MCF 10A (cell line): ENCODE measurements around the gene PRR20G. TPM values are rescaled to one million over a fixed set of nuclear protein-coding genes. Genes with fewer than 3 reads are reported as not detected.
"Not testable (repeated sequence)": the region's sequence is repeated elsewhere in the genome, so short reads cannot be mapped to it uniquely, and the experiment has no call there.

ENCODE experiments used
- BruUV-seq: library from RNA; stranded (reverse); fragments of 400-500 nt; replicated peaks from 2 replicates; lab custom pipeline; 2021; lab: Mats Ljungman, UMichigan
- CTCF ChIA-PET: fragments of 300-600 bp; sonication (Branson Sonifier 250); formaldehyde crosslinking; extraction: SDS; loops from one replicate; lab custom pipeline; 2021; ENCODE audit warnings: antibody characterized with exemption, inconsistent platforms; lab: Yijun Ruan, JAX
- POLR2A ChIA-PET: fragments of 300-600, 350-650 bp; sonication (Branson Sonifier 250); formaldehyde crosslinking; extraction: SDS; loops from one replicate; lab custom pipeline; 2020; ENCODE audit warnings: antibody characterized with exemption, inconsistent platforms; lab: Yijun Ruan, JAX
- DNase-seq: peaks from one replicate; pipeline ENCODE4 v3.0.0-alpha.2; 2018; ENCODE audit not compliant: unreplicated experiment
- H3K27ac Mint-ChIP-seq: one replicate; pipeline ENCODE4 v1.8.0; 2022; ENCODE audit warnings: mild to moderate bottlenecking, low read depth, mixed read lengths; ENCODE audit not compliant: unreplicated experiment
- H3K27me3 Mint-ChIP-seq: one replicate; pipeline ENCODE4 v1.8.0; 2022; ENCODE audit warnings: mixed read lengths; ENCODE audit not compliant: insufficient read depth, unreplicated experiment
- H3K36me3 Mint-ChIP-seq: one replicate; pipeline ENCODE4 v1.8.0; 2022; ENCODE audit warnings: mild to moderate bottlenecking, moderate library complexity, mixed read lengths; ENCODE audit not compliant: insufficient read depth, unreplicated experiment
- H3K4me1 Mint-ChIP-seq: one replicate; pipeline ENCODE4 v1.8.0; 2022; ENCODE audit warnings: mixed read lengths; ENCODE audit not compliant: insufficient read depth, unreplicated experiment
- H3K4me3 Mint-ChIP-seq: one replicate; pipeline ENCODE4 v1.8.0; 2022; ENCODE audit warnings: mild to moderate bottlenecking, moderate library complexity, mixed read lengths; ENCODE audit not compliant: unreplicated experiment
- H3K9me3 Mint-ChIP-seq: one replicate; pipeline ENCODE4 v1.8.0; 2022; ENCODE audit warnings: mixed read lengths; ENCODE audit not compliant: unreplicated experiment
- CTCF ChIP-seq: fragments of 200-600 bp; IDR thresholded peaks from one replicate; pipeline ENCODE4 v1.8.0; 2022; ENCODE audit warnings: antibody characterized with exemption, mild to moderate bottlenecking; ENCODE audit not compliant: unreplicated experiment
- intact Hi-C: fragments of 100-400 bp; cut with micrococcal nuclease; formaldehyde crosslinking; loops from 2 replicates; pipeline ENCODE4 v1.14.1; 2022
- total RNA-seq: library from RNA; stranded (reverse); gene quantifications from 2 replicates; pipeline ENCODE4 v1.2.3, GENCODE V29; 2022

Gene PRR20G
- total RNA-seq, 1 experiment from 2014 or later: not detected

- TF ChIP-seq CTCF: no peak
- Mint-ChIP-seq H3K4me1 (no peaks in the 10 kb centered on the region), H3K27me3 (no peaks in the 10 kb centered on the region), H3K36me3 (no peaks in the 10 kb centered on the region), H3K9me3 (no peaks in the 10 kb centered on the region), H3K4me3 (no peak overlapping the region), H3K27ac (no peak overlapping the region)
- POLR2A ChIA-PET: no interaction called here
- intact Hi-C loops: no loop called here
- CTCF ChIA-PET: no interaction called here
- DNase-seq: no peak
- no TSS peak for BruUV-seq
These were observed 8.3 kb upstream of the PRR20G start for GRCh38 chr3:127296166-127296565.

- H3K9me3 Mint-ChIP-seq, H3K27me3 Mint-ChIP-seq, intact Hi-C loops, H3K27ac Mint-ChIP-seq, H3K4me3 Mint-ChIP-seq, POLR2A ChIA-PET, CTCF ChIA-PET, BruUV-seq, H3K4me1 Mint-ChIP-seq, DNase-seq, H3K36me3 Mint-ChIP-seq: not testable (repeated sequence)
These were observed 5.8 kb upstream of the PRR20G start for GRCh38 chr3:127293650-127294049.

- TF ChIP-seq CTCF: no peak
- CTCF ChIA-PET: no interaction called here
- Mint-ChIP-seq H3K4me3 (no peak overlapping the region), H3K4me1 (peaks cover 4% of the 10 kb centered on the region), H3K9me3 (peaks cover 17% of the 10 kb centered on the region), H3K27ac (no peak overlapping the region), H3K27me3 (no peaks in the 10 kb centered on the region), H3K36me3 (no peaks in the 10 kb centered on the region)
- intact Hi-C loops: no loop called here
- no TSS peak for BruUV-seq
- POLR2A ChIA-PET: interaction anchor here (0.7 kb wide), 1 partner anchor 593 kb away, joined by 3 read pairs; no protein-coding TSS in a partner anchor
- DNase-seq: no peak
These were observed 3.8 kb upstream of the PRR20G start for GRCh38 chr3:127291611-127292010.

- intact Hi-C loops: no loop called here
These were observed 3.3 kb upstream of the PRR20G start for GRCh38 chr3:127291114-127291513.

More at GRCh38 chr3:127291114-127291513, 3.3 kb upstream of the PRR20G start:
- POLR2A ChIA-PET: interaction anchor here (0.7 kb wide), 1 partner anchor 592 kb away, joined by 3 read pairs; no protein-coding TSS in a partner anchor
- Mint-ChIP-seq H3K9me3 (peaks cover 18% of the 10 kb centered on the region), H3K27me3 (no peaks in the 10 kb centered on the region), H3K36me3 (no peaks in the 10 kb centered on the region), H3K27ac (no peak overlapping the region), H3K4me1 (peaks cover 7% of the 10 kb centered on the region), H3K4me3 (no peak overlapping the region)
- TF ChIP-seq CTCF: no peak
- CTCF ChIA-PET: no interaction called here
- no TSS peak for BruUV-seq
- DNase-seq: no peak
